NCI-H748 (cell line): ENCODE measurements around the gene RTTN.
A peak's percentile ranks its signal among the peaks of the same experiment; 100 is the strongest.
"Not testable (repeated sequence)": the region's sequence is repeated elsewhere in the genome, so short reads cannot be mapped to it uniquely, and the experiment has no call there.

Experiments used
- DNase-seq: peaks from one replicate; lab custom pipeline; 2025; ENCODE audit not compliant: unreplicated experiment; lab: John Stamatoyannopoulos, UW

Gene RTTN

GRCh38 chr18:70205421-70206397, at the start of gene RTTN:
Gene RTTN (minus strand): TSS chr18:70205687. CDS start chr18:70205658, 29 bp downstream.
- DNase-seq = peak; percentile 97

GRCh38 chr18:70250781-70251180, 45.3 kb upstream of the RTTN start:
- no peak for DNase-seq

GRCh38 chr18:70249861-70250260, 44.4 kb upstream of the RTTN start:
- DNase-seq = not testable (repeated sequence)

GRCh38 chr18:70249118-70249517, 43.6 kb upstream of the RTTN start:
- no peak for DNase-seq

- DNase-seq = no peak
These were observed 40.6 kb upstream of the RTTN start for GRCh38 chr18:70246061-70246466.

- peak; percentile 59 for DNase-seq
These were observed 37.8 kb upstream of the RTTN start for GRCh38 chr18:70243131-70243929.

GRCh38 chr18:70236921-70237320, 31.4 kb upstream of the RTTN start:
- DNase-seq = peak; percentile 21

- no peak for DNase-seq
These were observed 30.0 kb upstream of the RTTN start for GRCh38 chr18:70235478-70235877.

- no peak for DNase-seq
These were observed 29.4 kb upstream of the RTTN start for GRCh38 chr18:70234667-70235459.

- no peak for DNase-seq
These were observed 28.5 kb upstream of the RTTN start for GRCh38 chr18:70233974-70234373.

GRCh38 chr18:70232261-70232660, 26.8 kb upstream of the RTTN start:
- DNase-seq = peak; percentile 16

- DNase-seq = no peak
These were observed 24.2 kb upstream of the RTTN start for GRCh38 chr18:70229639-70230038.

GRCh38 chr18:70228536-70228935, 23.0 kb upstream of the RTTN start:
- DNase-seq = no peak

GRCh38 chr18:70227438-70227837, 22.0 kb upstream of the RTTN start:
- DNase-seq = no peak

GRCh38 chr18:70221915-70222278, 16.4 kb upstream of the RTTN start:
- no peak for DNase-seq

GRCh38 chr18:70221156-70221914, 15.8 kb upstream of the RTTN start:
- DNase-seq = peak; percentile 51

GRCh38 chr18:70220628-70221027, 15.1 kb upstream of the RTTN start:
- peak; percentile 17 for DNase-seq

GRCh38 chr18:70219688-70220087, 14.2 kb upstream of the RTTN start:
- DNase-seq = peak; percentile 46

- no peak for DNase-seq
These were observed 11.3 kb upstream of the RTTN start for GRCh38 chr18:70216788-70217187.

- DNase-seq = no peak
These were observed 1.7 kb upstream of the RTTN start for GRCh38 chr18:70207181-70207580.
